HG03103 (cell line): Measurements from ENCODE around the gene NYNRIN.
"Not testable (repeated sequence)": the region's sequence is repeated elsewhere in the genome, so short reads cannot be mapped to it uniquely, and the experiment has no call there.

ENCODE experiments used
- ATAC-seq: cut with Tn5 transposase; IDR thresholded peaks from one replicate; pipeline ENCODE4 v1.9.1; 2021; ENCODE audit warnings: low read depth; ENCODE audit not compliant: unreplicated experiment

The NYNRIN gene

GRCh38 chr14:24441485-24441884 is 42.7 kb downstream of the NYNRIN start:
- ATAC-seq: no peak

- ATAC-seq: no peak
Observed at GRCh38 chr14:24441904-24442239, 43.1 kb downstream of the NYNRIN start.

- ATAC-seq: peak; percentile 92
Observed at GRCh38 chr14:24442240-24443052, 43.6 kb downstream of the NYNRIN start, which contains the start of gene SDR39U1. SDR39U1 (minus strand) TSS chr14:24442776; CDS start chr14:24442769, 7 bp downstream.

- ATAC-seq: no peak
Observed at GRCh38 chr14:24443053-24443665, 44.4 kb downstream of the NYNRIN start.

GRCh38 chr14:24450828-24451227 is 52.0 kb downstream of the NYNRIN start:
- ATAC-seq: not testable (repeated sequence)

GRCh38 chr14:24456980-24457379 is 58.2 kb downstream of the NYNRIN start:
- ATAC-seq: no peak

- ATAC-seq: no peak
Observed at GRCh38 chr14:24458736-24459135, 59.9 kb downstream of the NYNRIN start.

GRCh38 chr14:24459331-24459730 is 60.5 kb downstream of the NYNRIN start:
- ATAC-seq: no peak

- no peak for ATAC-seq
Observed at GRCh38 chr14:24461336-24461735, 62.5 kb downstream of the NYNRIN start.

GRCh38 chr14:24463017-24463883 is 64.4 kb downstream of the NYNRIN start:
- ATAC-seq: no peak

GRCh38 chr14:24463884-24464785 is 65.3 kb downstream of the NYNRIN start:
- no peak for ATAC-seq

GRCh38 chr14:24465368-24465767 is 66.6 kb downstream of the NYNRIN start:
- no peak for ATAC-seq

GRCh38 chr14:24465805-24466204 is 67.0 kb downstream of the NYNRIN start:
- no peak for ATAC-seq
